KMS-11 (cell line): ENCODE measurements around the gene SEZ6L2.

Experiments
- H2AFZ ChIP-seq: fragments of 200-600 bp; sonication (generic); 2 replicates; pipeline ENCODE4 v1.6.1; 2016; ENCODE audit warnings: antibody characterized with exemption, mixed run types, low read depth
- H3K27ac ChIP-seq: fragments of 200-600 bp; sonication (generic); 2 replicates; pipeline ENCODE4 v1.6.1; 2016; ENCODE audit warnings: mild to moderate bottlenecking, mixed run types
- H3K27me3 ChIP-seq: fragments of 200-600 bp; sonication (generic); 2 replicates; pipeline ENCODE4 v1.6.1; 2017; ENCODE audit warnings: mild to moderate bottlenecking, low read depth, mixed run types, moderate library complexity; ENCODE audit not compliant: insufficient read depth
- H3K36me3 ChIP-seq: fragments of 200-600 bp; sonication (generic); 2 replicates; pipeline ENCODE4 v1.6.1; 2017; ENCODE audit warnings: mild to moderate bottlenecking, mixed run types; ENCODE audit not compliant: insufficient read depth
- H3K4me1 ChIP-seq: fragments of 200-600 bp; sonication (generic); 2 replicates; pipeline ENCODE4 v1.6.1; 2016; ENCODE audit warnings: mild to moderate bottlenecking, low read depth, mixed run types; ENCODE audit not compliant: poor library complexity, severe bottlenecking
- H3K4me2 ChIP-seq: fragments of 200-600 bp; sonication (generic); 2 replicates; pipeline ENCODE4 v1.7.0; 2016; ENCODE audit warnings: mild to moderate bottlenecking, mixed run types
- H3K4me3 ChIP-seq: fragments of 200-600 bp; sonication (generic); IDR thresholded peaks from 2 replicates; pipeline ENCODE4 v1.6.1; 2017; ENCODE audit warnings: low read depth, low read length, mixed read lengths; ENCODE audit not compliant: insufficient read depth
- H3K79me2 ChIP-seq: fragments of 200-600 bp; sonication (generic); 2 replicates; pipeline ENCODE4 v1.6.1; 2016; ENCODE audit warnings: low read depth, mixed run types; ENCODE audit not compliant: insufficient read depth
- H3K9ac ChIP-seq: fragments of 200-600 bp; sonication (generic); 2 replicates; pipeline ENCODE4 v1.6.1; 2016; ENCODE audit warnings: mild to moderate bottlenecking, mixed run types
- H4K20me1 ChIP-seq: fragments of 200-600 bp; sonication (generic); 2 replicates; pipeline ENCODE4 v1.6.1; 2016; ENCODE audit warnings: mild to moderate bottlenecking, mixed run types; ENCODE audit not compliant: insufficient read depth
- TF ChIP-seq, protein P1 (sequence below): fragments of 200-600 bp; sonication (generic); conservative IDR thresholded peaks from 2 replicates; pipeline ENCODE4 v1.6.1; 2017; ENCODE audit warnings: low read depth, mild to moderate bottlenecking, antibody characterized with exemption, low read length, moderate library complexity, mixed read lengths

The SEZ6L2 gene

GRCh38 chr16:29840240-29840639 lies 59.1 kb downstream of the SEZ6L2 start:
- Histone ChIP-seq H3K27me3 (no peaks in the 10 kb centered on the region), H3K36me3 (no peaks in the 10 kb centered on the region), H3K9ac (no peak overlapping the region), H2AFZ (no peak overlapping the region), H3K27ac (no peak overlapping the region), H3K4me3 (no peak overlapping the region), H3K4me2 (no peak overlapping the region), H3K4me1 (no peaks in the 10 kb centered on the region), H4K20me1 (no peaks in the 10 kb centered on the region), H3K79me2 (no peaks in the 10 kb centered on the region)
- TF ChIP-seq, protein P1, sequence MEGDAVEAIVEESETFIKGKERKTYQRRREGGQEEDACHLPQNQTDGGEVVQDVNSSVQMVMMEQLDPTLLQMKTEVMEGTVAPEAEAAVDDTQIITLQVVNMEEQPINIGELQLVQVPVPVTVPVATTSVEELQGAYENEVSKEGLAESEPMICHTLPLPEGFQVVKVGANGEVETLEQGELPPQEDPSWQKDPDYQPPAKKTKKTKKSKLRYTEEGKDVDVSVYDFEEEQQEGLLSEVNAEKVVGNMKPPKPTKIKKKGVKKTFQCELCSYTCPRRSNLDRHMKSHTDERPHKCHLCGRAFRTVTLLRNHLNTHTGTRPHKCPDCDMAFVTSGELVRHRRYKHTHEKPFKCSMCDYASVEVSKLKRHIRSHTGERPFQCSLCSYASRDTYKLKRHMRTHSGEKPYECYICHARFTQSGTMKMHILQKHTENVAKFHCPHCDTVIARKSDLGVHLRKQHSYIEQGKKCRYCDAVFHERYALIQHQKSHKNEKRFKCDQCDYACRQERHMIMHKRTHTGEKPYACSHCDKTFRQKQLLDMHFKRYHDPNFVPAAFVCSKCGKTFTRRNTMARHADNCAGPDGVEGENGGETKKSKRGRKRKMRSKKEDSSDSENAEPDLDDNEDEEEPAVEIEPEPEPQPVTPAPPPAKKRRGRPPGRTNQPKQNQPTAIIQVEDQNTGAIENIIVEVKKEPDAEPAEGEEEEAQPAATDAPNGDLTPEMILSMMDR = no peak

DNA sequence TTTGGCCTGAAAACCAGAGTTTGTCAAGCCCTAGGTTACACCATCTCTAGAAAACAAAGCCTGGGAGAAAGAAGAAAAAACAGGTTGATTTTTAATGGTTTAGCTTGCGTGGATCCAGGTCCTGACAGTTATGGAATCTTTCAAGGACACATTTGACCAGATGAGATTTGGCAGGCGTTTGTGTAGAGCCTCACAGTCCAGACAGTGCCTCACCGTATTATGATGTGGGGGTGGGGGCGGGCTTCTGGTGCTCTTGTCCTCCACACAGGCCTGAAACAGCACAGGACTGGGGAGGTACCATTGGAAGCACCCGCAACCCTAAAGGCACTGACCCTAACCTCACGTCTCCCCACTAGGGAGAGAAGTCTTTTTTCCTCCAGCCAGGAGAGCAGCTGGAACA lies 59.5 kb downstream of the SEZ6L2 start:
- TF ChIP-seq, protein P1 = no peak
- no peaks in the 10 kb centered on the region for H3K4me1 ChIP-seq
- H3K27me3 ChIP-seq = no peaks in the 10 kb centered on the region
- no peak overlapping the region for H3K27ac ChIP-seq
- H3K79me2 ChIP-seq = no peaks in the 10 kb centered on the region
- no peaks in the 10 kb centered on the region for H4K20me1 ChIP-seq
- no peak overlapping the region for H3K4me3 ChIP-seq
- no peak overlapping the region for H3K4me2 ChIP-seq
- no peak overlapping the region for H3K9ac ChIP-seq
- H3K36me3 ChIP-seq = no peaks in the 10 kb centered on the region
- H2AFZ ChIP-seq = no peak overlapping the region

DNA sequence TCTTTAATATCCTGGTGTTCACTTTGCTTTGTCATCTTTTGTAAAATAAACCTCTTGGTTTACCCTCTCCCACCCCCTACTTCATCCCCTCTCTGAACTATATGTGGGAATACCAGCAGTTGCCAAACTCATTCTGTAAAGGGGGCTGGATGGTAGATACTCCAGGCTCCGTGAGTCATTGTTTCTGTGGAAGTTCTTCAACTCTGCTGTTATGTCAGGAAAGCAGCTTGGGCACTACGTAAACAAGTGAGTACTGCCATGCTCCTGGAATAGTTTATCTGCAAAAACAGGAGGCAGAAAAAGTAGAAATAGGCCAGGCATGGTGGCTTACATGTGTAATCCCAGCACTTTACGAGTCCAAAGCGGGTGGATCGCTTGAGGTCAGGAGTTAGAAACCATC lies 61.5 kb downstream of the SEZ6L2 start:
- no peaks in the 10 kb centered on the region for H3K36me3 ChIP-seq
- H2AFZ ChIP-seq = no peak overlapping the region
- no peaks in the 10 kb centered on the region for H3K27me3 ChIP-seq
- H3K4me3 ChIP-seq = no peak overlapping the region
- H3K79me2 ChIP-seq = no peaks in the 10 kb centered on the region
- TF ChIP-seq, protein P1 = no peak
- H3K4me2 ChIP-seq = no peak overlapping the region
- H4K20me1 ChIP-seq = no peaks in the 10 kb centered on the region
- H3K4me1 ChIP-seq = no peaks in the 10 kb centered on the region
- no peak overlapping the region for H3K9ac ChIP-seq
- no peak overlapping the region for H3K27ac ChIP-seq

DNA sequence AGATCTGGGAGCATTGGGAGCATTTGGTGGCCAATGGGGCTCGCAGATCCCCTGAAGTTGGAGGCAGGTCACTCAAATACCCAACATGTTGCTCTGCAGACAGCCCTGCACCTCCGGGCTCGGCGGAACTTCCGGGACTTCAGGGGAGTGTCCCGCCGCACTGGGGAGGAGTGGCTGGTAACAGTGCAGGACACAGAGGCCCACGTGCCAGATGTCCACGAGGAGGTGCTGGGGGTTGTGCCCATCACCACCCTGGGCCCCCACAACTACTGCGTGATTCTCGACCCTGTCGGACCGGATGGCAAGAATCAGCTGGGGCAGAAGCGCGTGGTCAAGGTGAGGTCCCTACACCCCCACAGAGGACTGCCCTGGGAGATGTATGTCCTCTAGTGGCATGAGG lies 62.7 kb downstream of the SEZ6L2 start:
- H3K27ac ChIP-seq = no peak overlapping the region
- H3K36me3 ChIP-seq = no peaks in the 10 kb centered on the region
- H3K9ac ChIP-seq = no peak overlapping the region
- no peaks in the 10 kb centered on the region for H3K79me2 ChIP-seq
- H4K20me1 ChIP-seq = no peaks in the 10 kb centered on the region
- H3K4me3 ChIP-seq = no peak overlapping the region
- no peaks in the 10 kb centered on the region for H3K27me3 ChIP-seq
- no peak overlapping the region for H2AFZ ChIP-seq
- no peak overlapping the region for H3K4me2 ChIP-seq
- TF ChIP-seq, protein P1 = no peak
- no peaks in the 10 kb centered on the region for H3K4me1 ChIP-seq

- H3K27me3 ChIP-seq = no peaks in the 10 kb centered on the region
- no peak overlapping the region for H3K27ac ChIP-seq
- no peaks in the 10 kb centered on the region for H3K4me1 ChIP-seq
- H2AFZ ChIP-seq = no peak overlapping the region
- TF ChIP-seq, protein P1 = no peak
- H3K4me3 ChIP-seq = no peak overlapping the region
- H4K20me1 ChIP-seq = no peaks in the 10 kb centered on the region
- H3K79me2 ChIP-seq = no peaks in the 10 kb centered on the region
- no peaks in the 10 kb centered on the region for H3K36me3 ChIP-seq
- no peak overlapping the region for H3K4me2 ChIP-seq
- H3K9ac ChIP-seq = no peak overlapping the region
Measured at GRCh38 chr16:29835926-29836325, 63.4 kb downstream of the SEZ6L2 start.
